Mammary microvascular endothelial cell (primary cell): Measurements from ENCODE around the gene SRPRA. TPM values are rescaled to one million over a fixed set of nuclear protein-coding genes. Genes with fewer than 3 reads are reported as not detected.

Source experiments
- total RNA-seq: library from RNA; depleted of rRNA; stranded (reverse); fragments of >200 nt; gene quantifications from 2 replicates; pipeline ENCODE4 v1.2.3, GENCODE V29; 2015

Gene SRPRA
- 107 and 109 TPM in 2 replicates for total RNA-seq

GRCh38 chr11:126268708-126269579, at the start of gene SRPRA, which contains the start of gene FOXRED1:
Gene SRPRA, minus strand, starts transcription at chr11:126268895. Its CDS starts 91 bp downstream, at chr11:126268804.
Gene FOXRED1, plus strand, starts transcription at chr11:126269154. Its CDS starts 53 bp downstream, at chr11:126269207.

GRCh38 chr11:126303623-126304456, 35.1 kb upstream of the SRPRA start, which contains the start of gene DCPS:
Gene DCPS, plus strand, starts transcription at chr11:126304060. Its CDS starts 21 bp downstream, at chr11:126304081.

GRCh38 chr11:126282736-126283591, 14.3 kb upstream of the SRPRA start, which contains the start of gene TIRAP:
Gene TIRAP, plus strand, starts transcription at chr11:126283093. Its CDS starts 7,802 bp downstream, at chr11:126290895.

Other genes starting within 250 kb of the SRPRA start
- gene CDON, start 206.0 kb downstream of the SRPRA start, total RNA-seq, result 0.67 and 1.7 TPM in 2 replicates
- 14.6 and 15.0 TPM in 2 replicates for gene RPUSD4, start 57.2 kb downstream of the SRPRA start, total RNA-seq
- 23.8 and 30.2 TPM in 2 replicates for gene FAM118B, start 57.1 kb downstream of the SRPRA start, total RNA-seq
- 17.4 and 25.7 TPM in 2 replicates for gene FOXRED1, start 259 bp upstream of the SRPRA start, total RNA-seq
- 4.6 and 5.2 TPM in 2 replicates for gene TIRAP, start 14.2 kb upstream of the SRPRA start, total RNA-seq
- 31.0 and 33.1 TPM in 2 replicates for gene DCPS, start 35.2 kb upstream of the SRPRA start, total RNA-seq
- gene ST3GAL4, start 86.8 kb upstream of the SRPRA start, total RNA-seq, result 15.3 and 23.1 TPM in 2 replicates